Measurements from ENCODE around the gene KRT36.

KRT36 gene

DNA sequence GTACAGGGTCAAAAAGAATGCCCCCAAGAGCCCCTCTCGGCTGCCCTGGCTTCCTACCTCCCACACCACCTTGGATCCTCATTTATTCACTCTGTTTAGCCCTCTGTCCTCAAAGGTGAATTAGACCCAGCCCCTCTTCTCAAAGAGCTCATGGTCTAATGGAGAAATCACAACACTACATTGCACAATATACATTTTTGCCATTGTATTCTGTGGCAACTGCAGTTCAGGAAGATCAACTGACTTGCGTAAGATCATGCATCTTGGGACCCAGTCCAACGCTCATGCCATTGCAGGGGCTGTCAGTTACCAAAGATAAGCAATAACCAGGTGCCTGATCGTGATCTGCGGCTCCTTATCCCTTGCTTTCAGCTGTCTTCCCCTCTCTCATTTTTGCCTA is 50.3 kb downstream of the KRT36 start:
- DNase-seq (ENCODE audit: low spot score): no peak

DNA sequence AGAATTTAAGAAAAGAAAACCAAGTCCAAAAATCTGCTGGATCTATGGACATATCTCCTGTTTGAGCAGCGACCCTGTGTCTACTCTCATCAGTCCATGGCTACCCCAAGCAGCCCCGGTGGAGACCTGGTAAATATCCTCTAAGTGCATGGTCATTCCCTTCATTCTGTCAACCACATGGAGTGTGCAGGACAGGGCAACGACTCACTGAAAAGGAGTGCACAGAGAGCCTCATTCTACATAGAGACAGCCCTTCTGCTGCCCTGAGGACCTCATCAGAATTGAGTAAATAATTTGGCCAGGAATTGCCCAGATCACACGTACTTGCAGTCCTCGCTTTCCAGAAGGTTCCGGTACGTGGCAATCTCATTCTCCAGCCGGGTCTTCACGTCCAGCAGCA is 51.9 kb downstream of the KRT36 start:
- DNase-seq (ENCODE audit: low spot score): no peak

- no peak for DNase-seq (ENCODE audit: low spot score)
Observed at GRCh38 chr17:41437254-41437653, 52.5 kb downstream of the KRT36 start.

Data from HuH-7.5 (cell line).